ENCODE results near the gene DCAF7.

DCAF7 gene

DNA sequence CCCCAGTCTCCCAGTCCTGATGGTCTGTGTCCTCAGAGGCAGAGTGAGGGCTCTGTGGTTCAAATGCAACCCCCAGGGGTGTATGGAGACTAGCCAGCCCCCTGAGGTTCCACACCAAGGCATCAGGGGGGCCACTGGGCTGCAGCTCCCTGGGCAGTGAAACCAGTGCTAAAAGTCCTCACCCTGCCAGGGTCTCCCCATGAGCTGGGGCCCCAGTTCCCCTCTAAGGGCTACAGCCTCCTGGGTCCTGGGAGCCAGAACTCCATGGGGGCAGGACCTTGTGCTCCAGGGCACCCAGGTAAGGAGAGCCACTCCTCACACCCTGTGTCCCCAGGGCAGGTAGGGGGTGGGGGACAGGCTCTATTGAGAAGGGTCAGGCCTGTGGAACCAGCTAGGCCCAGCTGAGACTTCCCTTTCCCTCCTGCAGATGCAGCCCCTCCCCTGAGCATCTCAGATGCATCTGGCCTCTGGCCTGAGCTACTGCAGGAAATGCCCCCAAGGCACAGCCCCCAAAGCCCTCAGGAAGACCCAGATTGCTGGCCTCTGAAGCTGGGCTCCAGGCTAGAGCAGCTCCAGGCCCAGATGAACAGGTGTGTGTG, 6.4 kb upstream of the DCAF7 start:
- Histone ChIP-seq H3K4me1 (ENCODE audit: insufficient read depth, low read length) (peaks cover 11% of the 10 kb centered on the region), H3K27me3 (ENCODE audit: insufficient read depth, low read length) (peaks cover 4% of the 10 kb centered on the region), H3K36me3 (ENCODE audit: insufficient read depth, low read length) (no peaks in the 10 kb centered on the region), H3K4me3 (ENCODE audit: low read length) (no peak overlapping the region), H2AFZ (ENCODE audit: low read depth, low read length) (no peak overlapping the region), H3K9me3 (ENCODE audit: low read length) (no peaks in the 10 kb centered on the region)

DNA sequence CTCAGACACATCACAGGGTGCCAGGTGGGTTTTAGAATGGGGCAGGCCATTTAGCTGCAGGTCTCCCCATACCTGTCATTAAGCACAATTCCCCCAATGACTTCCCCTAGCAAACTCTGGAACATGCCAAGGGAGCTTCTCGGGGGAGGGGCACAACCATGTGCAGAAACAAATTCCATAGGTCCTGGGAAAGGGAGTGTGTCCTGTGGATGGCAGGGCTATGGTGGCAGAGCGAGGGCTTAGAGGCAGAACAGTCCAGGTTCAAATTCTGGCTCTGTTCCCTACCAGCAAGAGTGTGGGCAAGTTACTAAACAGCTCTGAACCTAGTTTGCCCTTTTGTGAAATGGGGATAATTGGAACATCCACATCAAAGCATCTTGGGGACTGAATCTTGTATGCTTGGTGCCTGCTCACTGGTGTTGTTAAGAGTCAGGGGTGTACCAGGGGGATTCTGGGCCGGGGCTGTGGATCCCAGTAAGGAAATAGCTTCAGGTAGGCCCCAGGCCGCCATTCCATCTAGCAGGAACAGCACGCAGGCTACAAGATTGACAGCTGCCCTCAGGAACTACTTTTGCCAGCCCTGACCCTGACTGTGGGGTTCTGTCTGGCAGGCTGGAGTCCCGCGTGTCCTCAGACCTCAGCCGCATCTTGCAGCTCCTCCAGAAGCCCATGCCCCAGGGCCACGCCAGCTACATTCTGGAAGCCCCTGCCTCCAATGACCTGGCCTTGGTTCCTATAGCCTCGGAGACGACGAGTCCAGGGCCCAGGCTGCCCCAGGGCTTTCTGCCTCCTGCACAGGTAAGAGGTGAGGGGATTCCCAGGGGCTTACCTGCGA, 5.6 kb upstream of the DCAF7 start:
- Histone ChIP-seq H2AFZ (ENCODE audit: low read depth, low read length) (no peak overlapping the region), H3K9me3 (ENCODE audit: low read length) (no peaks in the 10 kb centered on the region), H3K36me3 (ENCODE audit: insufficient read depth, low read length) (no peaks in the 10 kb centered on the region), H3K4me1 (ENCODE audit: insufficient read depth, low read length) (peaks cover 11% of the 10 kb centered on the region), H3K4me3 (ENCODE audit: low read length) (no peak overlapping the region), H3K27me3 (ENCODE audit: insufficient read depth, low read length) (no peaks in the 10 kb centered on the region)

DNA sequence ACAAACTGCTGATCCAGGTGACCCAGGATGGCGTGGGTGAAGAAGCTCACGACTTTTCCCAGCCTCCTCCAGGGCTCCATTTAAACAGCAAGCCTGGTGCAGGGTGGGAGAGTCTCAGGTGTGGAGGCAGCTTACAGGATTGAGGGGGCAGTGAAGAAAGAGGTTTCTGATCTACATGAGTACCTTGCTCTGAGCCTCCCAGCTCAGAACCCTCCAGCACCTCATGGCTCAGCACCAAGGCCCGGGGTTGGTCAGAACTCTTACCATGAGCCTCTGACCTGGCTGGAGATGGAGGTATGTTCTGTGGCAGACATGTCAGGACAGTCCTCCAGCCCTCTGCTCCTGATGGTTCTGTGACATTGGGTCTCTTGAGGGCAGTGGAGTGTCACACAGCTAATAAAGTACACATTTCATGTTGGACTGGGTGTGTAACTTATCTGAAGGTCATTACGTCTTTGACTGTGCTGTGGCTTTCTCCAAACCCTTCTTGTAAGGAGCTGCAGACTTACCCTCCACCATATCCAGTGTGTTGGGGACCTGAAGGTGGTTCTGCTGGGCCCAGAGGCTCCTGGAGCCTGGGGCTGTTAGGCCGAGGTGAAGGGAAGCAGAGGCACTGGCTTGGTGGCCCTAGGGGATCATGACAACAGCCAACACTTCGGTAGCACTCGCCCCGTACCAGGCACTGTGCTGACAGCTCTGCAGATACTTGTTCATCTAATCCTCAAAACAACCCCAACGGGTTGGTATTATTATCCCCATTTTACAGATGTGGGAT, 3.8 kb upstream of the DCAF7 start:
- Histone ChIP-seq H3K4me1 (ENCODE audit: insufficient read depth, low read length) (peaks cover 5% of the 10 kb centered on the region), H2AFZ (ENCODE audit: low read depth, low read length) (no peak overlapping the region), H3K4me3 (ENCODE audit: low read length) (no peak overlapping the region), H3K9me3 (ENCODE audit: low read length) (no peaks in the 10 kb centered on the region), H3K27me3 (ENCODE audit: insufficient read depth, low read length) (no peaks in the 10 kb centered on the region), H3K36me3 (ENCODE audit: insufficient read depth, low read length) (no peaks in the 10 kb centered on the region)

DNA sequence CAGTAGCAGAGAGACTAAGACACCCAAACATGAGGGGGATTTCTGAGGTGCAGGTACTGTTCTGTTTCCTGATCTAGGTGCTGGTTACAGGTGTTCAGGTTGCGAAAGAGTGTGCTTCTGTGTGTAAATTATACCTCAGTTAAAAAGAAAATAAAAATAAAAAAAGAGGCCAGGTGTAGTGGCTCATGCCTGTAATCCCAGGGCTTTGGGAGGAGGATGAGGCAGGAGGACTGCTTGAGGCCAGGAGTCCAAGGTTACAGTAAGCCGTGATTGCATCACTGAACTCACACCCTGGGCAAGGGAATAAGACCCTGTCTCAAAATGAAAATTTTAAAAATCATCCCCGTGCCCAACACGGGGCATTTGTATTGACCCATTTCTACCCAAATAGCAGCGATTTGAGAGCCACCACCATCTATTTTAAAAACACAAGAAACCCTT, 3.2 kb upstream of the DCAF7 start:
- H2AFZ ChIP-seq (ENCODE audit: low read depth, low read length) = no peak overlapping the region
- peaks cover 7% of the 10 kb centered on the region for H3K4me1 ChIP-seq (ENCODE audit: insufficient read depth, low read length)
- H3K27me3 ChIP-seq (ENCODE audit: insufficient read depth, low read length) = no peaks in the 10 kb centered on the region
- no peaks in the 10 kb centered on the region for H3K36me3 ChIP-seq (ENCODE audit: insufficient read depth, low read length)
- no peak overlapping the region for H3K4me3 ChIP-seq (ENCODE audit: low read length)
- H3K9me3 ChIP-seq (ENCODE audit: low read length) = no peaks in the 10 kb centered on the region

DNA sequence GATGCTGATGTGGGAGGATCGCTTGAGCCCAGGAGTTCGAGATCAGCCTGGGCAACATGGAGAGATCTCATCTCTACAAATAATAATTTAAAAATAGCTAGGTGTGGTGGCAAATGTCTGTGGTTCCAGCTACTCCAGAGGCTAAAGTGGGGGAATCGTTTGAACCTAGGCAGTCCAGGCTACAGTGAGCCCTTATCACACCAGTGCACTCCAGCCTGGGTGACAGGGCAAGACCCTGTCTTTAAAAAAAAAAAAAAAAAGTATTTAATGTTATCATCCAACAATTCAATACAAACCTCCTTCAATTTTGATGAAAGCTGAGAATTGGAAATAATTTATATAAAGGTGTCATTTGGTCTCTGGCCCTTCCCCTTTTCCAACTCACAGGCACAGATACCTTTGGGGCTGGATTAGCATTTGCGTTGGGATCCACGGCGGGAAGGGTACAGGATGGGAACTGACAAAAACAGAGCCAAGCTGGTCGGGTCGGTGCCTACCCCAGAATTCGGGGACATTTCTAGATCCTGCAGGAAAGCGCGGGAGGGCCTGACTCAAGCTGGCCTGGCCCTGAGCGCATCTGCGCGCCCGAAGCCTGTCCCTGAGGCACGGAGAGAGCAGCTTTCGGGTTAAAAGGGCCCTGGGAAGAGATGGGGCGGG, 860 bp upstream of the DCAF7 start:
- Histone ChIP-seq H3K27me3 (ENCODE audit: insufficient read depth, low read length) (no peaks in the 10 kb centered on the region), H3K4me3 (ENCODE audit: low read length) (peak overlapping the region; percentile 86), H2AFZ (ENCODE audit: low read depth, low read length) (peak overlapping the region; percentile 55), H3K4me1 (ENCODE audit: insufficient read depth, low read length) (peaks cover 15% of the 10 kb centered on the region), H3K9me3 (ENCODE audit: low read length) (no peaks in the 10 kb centered on the region), H3K36me3 (ENCODE audit: insufficient read depth, low read length) (no peaks in the 10 kb centered on the region)

DNA sequence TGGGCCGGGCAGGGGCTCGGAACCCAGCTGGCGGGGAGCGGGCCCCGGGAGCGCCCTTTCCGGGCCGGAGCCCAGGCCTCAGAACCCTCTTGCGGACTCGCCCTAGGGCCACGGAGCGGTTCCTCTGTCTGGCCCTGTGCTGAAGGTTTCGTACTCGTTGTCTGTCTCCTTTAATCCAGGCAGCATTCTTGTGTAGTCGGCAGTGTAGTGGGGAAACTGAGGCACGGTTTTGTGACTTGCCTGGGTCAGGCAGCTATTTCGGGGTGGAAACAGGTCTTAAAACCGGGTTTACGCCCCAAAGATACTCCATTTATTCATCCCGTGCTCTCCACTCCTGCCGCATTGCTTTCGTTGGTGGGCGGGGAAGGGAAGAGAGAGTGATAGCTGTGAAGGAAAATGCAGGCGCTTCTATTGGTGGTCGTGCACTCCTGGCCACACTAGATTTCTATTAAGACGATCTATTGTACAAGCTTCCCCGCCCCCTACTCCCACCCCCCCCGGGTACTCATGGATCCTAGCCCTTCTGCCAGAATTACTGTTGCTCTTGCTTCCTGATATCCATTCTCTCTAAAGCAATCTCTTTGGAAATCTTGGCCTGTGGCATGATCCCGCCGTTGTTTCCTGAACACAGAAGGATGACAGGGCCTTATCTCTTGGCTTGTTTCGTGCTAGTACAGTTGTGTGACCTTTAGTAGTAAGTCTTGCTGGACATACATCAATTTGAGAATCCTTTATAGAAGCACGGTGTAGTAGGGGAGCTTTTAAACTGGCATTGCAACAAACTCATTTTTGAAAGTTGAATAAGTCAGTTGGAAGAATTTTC, 751 bp downstream of the DCAF7 start:
- Histone ChIP-seq H3K36me3 (ENCODE audit: insufficient read depth, low read length) (no peaks in the 10 kb centered on the region), H2AFZ (ENCODE audit: low read depth, low read length) (peak overlapping the region; percentile 44), H3K9me3 (ENCODE audit: low read length) (no peaks in the 10 kb centered on the region), H3K27me3 (ENCODE audit: insufficient read depth, low read length) (no peaks in the 10 kb centered on the region), H3K4me3 (ENCODE audit: low read length) (peak overlapping the region; percentile 94), H3K4me1 (ENCODE audit: insufficient read depth, low read length) (peaks cover 15% of the 10 kb centered on the region)

DNA sequence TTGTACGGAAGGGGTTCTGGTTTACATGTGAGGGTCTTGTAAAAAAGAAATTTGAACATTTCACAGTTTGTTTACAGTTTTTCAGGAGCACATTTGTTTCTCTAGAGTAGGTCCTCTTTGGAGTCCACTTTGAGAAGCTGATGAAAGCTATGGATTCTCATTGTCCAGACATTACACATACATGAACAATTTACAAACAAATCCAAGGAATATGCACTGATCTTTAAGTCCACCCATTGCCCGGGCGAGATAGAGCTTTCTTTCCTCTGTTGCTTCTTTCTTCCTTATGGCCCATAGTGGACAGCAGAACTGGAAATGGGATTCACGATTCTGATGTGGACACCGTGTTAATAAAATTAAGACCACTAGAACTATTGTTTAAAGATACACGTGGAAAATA, 1.9 kb downstream of the DCAF7 start:
- Histone ChIP-seq H3K9me3 (ENCODE audit: low read length) (no peaks in the 10 kb centered on the region), H3K36me3 (ENCODE audit: insufficient read depth, low read length) (no peaks in the 10 kb centered on the region), H3K27me3 (ENCODE audit: insufficient read depth, low read length) (no peaks in the 10 kb centered on the region), H3K4me1 (ENCODE audit: insufficient read depth, low read length) (peaks cover 15% of the 10 kb centered on the region), H3K4me3 (ENCODE audit: low read length) (peak overlapping the region; percentile 94), H2AFZ (ENCODE audit: low read depth, low read length) (no peak overlapping the region)

DNA sequence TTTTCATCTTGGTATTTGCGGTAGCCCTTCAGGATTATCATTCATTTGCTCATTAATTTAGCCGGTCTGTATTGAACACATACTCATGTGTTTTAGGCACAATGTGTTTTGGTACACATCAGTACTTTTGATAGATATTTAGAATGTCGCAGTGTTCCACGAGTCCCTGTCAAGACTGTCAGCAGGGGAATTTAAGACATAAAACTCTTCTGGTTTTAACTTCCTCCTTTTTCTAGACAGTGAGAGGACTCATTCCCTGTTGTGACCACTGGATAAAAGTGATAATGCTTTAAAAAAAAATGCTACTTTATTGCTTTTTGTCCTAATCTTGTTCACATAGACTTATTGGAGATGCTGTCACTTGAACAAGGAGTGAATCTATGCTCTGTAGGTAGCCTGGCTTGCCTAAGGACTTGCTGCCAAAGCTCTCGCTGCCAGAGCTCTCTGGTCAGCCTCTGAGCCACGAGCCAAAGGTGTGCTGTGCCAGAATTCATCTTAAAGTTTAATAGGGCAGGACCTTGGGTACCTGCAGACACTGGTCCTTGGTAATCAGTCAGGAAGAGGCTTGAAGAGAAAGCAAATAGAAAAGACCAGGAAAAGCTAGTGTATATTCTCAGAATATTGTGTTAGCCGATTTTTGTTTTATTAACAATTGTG, 5.4 kb downstream of the DCAF7 start:
- no peak overlapping the region for H3K4me3 ChIP-seq (ENCODE audit: low read length)
- H3K9me3 ChIP-seq (ENCODE audit: low read length) = no peaks in the 10 kb centered on the region
- no peaks in the 10 kb centered on the region for H3K36me3 ChIP-seq (ENCODE audit: insufficient read depth, low read length)
- no peak overlapping the region for H2AFZ ChIP-seq (ENCODE audit: low read depth, low read length)
- H3K4me1 ChIP-seq (ENCODE audit: insufficient read depth, low read length) = peaks cover 15% of the 10 kb centered on the region
- H3K27me3 ChIP-seq (ENCODE audit: insufficient read depth, low read length) = no peaks in the 10 kb centered on the region

DNA sequence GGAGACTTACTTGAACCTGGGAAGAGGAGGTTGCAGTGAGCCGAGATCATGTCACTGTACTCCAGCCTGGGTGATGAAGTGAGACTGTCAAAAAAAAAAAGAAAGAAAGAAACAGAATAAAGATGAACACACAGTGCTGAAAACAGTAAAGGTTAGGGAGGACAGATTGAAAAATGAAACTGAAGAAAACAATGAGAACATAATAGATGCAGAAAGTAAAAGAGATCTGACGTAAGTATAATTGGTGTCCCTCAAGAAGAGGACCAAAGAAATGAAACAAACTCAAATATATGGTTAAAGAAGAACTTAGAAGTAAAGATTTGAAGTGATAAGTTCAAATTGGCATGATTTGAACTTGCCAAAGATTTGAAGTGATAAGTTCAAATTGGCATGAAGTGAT, 7.1 kb downstream of the DCAF7 start:
- H3K4me3 ChIP-seq (ENCODE audit: low read length) = no peak overlapping the region
- peaks cover 10% of the 10 kb centered on the region for H3K4me1 ChIP-seq (ENCODE audit: insufficient read depth, low read length)
- H3K27me3 ChIP-seq (ENCODE audit: insufficient read depth, low read length) = no peaks in the 10 kb centered on the region
- no peaks in the 10 kb centered on the region for H3K9me3 ChIP-seq (ENCODE audit: low read length)
- no peak overlapping the region for H2AFZ ChIP-seq (ENCODE audit: low read depth, low read length)
- H3K36me3 ChIP-seq (ENCODE audit: insufficient read depth, low read length) = no peaks in the 10 kb centered on the region

DNA sequence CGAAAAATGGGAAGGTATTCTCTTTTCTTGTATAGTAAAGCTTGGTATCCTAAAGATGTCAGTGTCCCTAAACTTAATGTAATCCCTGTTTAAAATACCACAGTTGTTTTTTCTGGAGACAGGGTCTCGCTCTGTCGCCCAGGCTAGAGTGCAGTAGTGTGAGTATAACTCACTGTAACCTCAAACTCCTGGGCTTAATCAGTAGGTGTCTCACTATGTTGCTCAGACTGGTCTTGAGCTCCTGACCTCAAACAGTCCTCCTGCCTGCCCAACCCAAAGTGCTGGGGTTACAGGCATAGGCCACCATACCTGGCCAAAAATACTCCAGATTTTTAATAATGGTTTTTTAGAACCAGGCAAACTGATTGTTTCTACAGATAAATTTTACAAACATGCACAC, 8.2 kb downstream of the DCAF7 start:
- H3K36me3 ChIP-seq (ENCODE audit: insufficient read depth, low read length) = no peaks in the 10 kb centered on the region

DNA sequence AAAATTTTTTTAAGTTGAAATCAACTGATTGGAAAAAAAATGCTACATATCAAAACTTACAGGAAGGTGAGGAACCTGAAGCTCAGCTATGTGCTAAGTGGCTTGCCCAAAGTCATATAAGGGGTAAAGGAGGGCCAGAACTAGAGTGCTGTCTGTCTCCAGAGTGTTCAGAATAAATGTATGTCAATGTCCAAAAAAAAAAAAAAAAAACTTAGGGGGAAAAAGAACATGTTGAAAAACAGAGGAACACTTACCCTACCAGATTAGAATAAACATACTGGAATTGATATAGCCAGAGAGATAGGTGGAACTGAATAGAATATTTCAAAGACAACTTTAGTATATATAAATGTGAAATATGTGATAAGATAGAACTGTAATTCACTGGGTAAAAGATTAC, 11.5 kb downstream of the DCAF7 start:
- Histone ChIP-seq H3K36me3 (ENCODE audit: insufficient read depth, low read length) (peaks cover 2% of the 10 kb centered on the region), H3K4me3 (ENCODE audit: low read length) (no peak overlapping the region), H3K9me3 (ENCODE audit: low read length) (no peaks in the 10 kb centered on the region), H3K27me3 (ENCODE audit: insufficient read depth, low read length) (no peaks in the 10 kb centered on the region), H3K4me1 (ENCODE audit: insufficient read depth, low read length) (no peaks in the 10 kb centered on the region), H2AFZ (ENCODE audit: low read depth, low read length) (no peak overlapping the region)

More for the DNA sequence above, 8.2 kb downstream of the DCAF7 start:
- Histone ChIP-seq H2AFZ (ENCODE audit: low read depth, low read length) (no peak overlapping the region), H3K4me1 (ENCODE audit: insufficient read depth, low read length) (no peaks in the 10 kb centered on the region), H3K4me3 (ENCODE audit: low read length) (no peak overlapping the region), H3K27me3 (ENCODE audit: insufficient read depth, low read length) (no peaks in the 10 kb centered on the region), H3K9me3 (ENCODE audit: low read length) (no peaks in the 10 kb centered on the region)

DNA sequence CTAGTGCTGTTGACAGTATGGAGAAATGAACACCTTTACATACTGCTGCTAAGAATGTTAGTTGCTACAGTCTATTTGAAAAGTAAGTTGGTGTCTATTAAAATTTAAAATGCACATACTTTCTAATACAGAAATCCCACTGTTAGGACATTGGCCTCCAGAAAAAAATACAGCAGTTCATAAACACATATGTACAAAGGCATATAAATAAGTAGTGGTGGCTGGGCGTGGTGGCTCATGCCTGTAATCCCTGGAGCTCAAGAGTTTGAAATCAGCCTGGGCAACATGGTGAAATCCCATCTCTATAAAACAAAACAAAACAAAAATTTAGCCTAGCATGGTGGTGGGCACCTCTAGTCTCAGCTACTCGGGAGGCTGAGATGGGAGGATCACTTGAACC, 13.1 kb downstream of the DCAF7 start:
- Histone ChIP-seq H3K36me3 (ENCODE audit: insufficient read depth, low read length) (peaks cover 2% of the 10 kb centered on the region), H3K9me3 (ENCODE audit: low read length) (no peaks in the 10 kb centered on the region), H3K4me1 (ENCODE audit: insufficient read depth, low read length) (no peaks in the 10 kb centered on the region), H3K27me3 (ENCODE audit: insufficient read depth, low read length) (no peaks in the 10 kb centered on the region), H2AFZ (ENCODE audit: low read depth, low read length) (no peak overlapping the region), H3K4me3 (ENCODE audit: low read length) (no peak overlapping the region)
